VCaP (cell line): ENCODE results near the gene PARP12.

ENCODE experiments used
- H3K27ac ChIP-seq: fragments of 450-650 bp; 2 replicates; pipeline ENCODE4 v1.5.1; 2017
- TF ChIP-seq, protein P1 (sequence below): fragments of 450-650 bp; conservative IDR thresholded peaks from 2 replicates; pipeline ENCODE4 v1.5.1; 2017; ENCODE audit warnings: mild to moderate bottlenecking, moderate library complexity

The PARP12 gene

GRCh38 chr7:139990571-139991268 lies 72.0 kb downstream of the PARP12 start:
- TF ChIP-seq, protein P1, sequence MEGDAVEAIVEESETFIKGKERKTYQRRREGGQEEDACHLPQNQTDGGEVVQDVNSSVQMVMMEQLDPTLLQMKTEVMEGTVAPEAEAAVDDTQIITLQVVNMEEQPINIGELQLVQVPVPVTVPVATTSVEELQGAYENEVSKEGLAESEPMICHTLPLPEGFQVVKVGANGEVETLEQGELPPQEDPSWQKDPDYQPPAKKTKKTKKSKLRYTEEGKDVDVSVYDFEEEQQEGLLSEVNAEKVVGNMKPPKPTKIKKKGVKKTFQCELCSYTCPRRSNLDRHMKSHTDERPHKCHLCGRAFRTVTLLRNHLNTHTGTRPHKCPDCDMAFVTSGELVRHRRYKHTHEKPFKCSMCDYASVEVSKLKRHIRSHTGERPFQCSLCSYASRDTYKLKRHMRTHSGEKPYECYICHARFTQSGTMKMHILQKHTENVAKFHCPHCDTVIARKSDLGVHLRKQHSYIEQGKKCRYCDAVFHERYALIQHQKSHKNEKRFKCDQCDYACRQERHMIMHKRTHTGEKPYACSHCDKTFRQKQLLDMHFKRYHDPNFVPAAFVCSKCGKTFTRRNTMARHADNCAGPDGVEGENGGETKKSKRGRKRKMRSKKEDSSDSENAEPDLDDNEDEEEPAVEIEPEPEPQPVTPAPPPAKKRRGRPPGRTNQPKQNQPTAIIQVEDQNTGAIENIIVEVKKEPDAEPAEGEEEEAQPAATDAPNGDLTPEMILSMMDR: no peak
- H3K27ac ChIP-seq: no peak overlapping the region

DNA sequence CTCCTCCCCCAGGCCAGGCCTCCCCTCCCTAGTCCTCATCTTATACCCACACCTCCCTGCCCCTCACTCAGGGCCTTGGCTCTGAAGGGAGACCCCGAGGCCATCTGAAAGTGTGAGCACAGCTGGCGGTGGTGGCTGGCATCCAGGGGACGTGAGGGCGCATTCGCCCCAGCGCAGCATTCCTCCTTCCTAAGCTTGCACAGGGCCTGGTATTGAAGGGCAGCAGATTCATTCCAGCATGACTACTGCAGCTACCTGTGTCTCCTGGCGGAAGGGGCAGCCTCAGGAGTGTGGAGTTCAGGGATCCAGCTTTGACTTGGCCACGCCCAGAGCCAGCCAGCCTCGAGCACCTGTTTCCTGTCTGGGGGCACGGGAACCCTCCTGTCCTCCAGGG lies 72.6 kb downstream of the PARP12 start:
- TF ChIP-seq, protein P1: no peak
- H3K27ac ChIP-seq: no peak overlapping the region

DNA sequence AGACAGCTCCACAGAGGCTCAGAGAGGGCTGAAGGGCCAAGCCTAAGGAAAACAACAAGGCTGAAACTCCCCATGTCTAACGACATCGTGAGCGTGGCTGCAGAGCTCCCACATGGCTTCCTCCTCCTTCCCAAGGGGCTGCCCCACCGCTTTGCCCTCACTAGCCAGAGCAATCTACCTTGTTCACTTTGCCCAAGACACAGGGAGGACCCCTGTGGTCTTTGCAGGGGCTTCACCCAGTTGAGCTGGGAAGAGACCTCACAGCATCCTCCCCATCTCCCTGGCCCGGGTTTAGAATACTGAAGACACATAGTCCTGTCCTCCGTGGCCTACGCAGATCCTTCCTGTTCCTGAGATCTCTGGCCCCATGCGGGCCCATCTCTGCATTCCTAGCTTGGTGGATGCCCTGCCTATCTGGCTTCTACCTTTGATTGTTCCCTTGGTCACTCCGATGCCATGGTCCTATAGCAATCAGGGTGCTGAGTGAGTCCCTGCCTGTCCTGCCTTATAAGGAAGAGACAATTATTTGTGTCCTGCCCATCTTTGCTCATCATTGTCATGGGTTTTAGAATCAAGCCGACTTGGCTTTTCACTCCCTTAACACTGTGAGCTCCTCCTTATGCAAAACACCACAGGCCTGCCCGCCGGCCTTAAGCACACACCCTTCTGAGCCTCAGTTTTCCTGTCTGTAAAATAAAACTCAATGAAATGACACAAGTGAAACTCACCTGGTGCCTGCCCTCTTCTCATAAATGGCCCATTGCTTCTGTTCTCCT lies 73.2 kb downstream of the PARP12 start:
- TF ChIP-seq, protein P1: no peak
- no peak overlapping the region for H3K27ac ChIP-seq

DNA sequence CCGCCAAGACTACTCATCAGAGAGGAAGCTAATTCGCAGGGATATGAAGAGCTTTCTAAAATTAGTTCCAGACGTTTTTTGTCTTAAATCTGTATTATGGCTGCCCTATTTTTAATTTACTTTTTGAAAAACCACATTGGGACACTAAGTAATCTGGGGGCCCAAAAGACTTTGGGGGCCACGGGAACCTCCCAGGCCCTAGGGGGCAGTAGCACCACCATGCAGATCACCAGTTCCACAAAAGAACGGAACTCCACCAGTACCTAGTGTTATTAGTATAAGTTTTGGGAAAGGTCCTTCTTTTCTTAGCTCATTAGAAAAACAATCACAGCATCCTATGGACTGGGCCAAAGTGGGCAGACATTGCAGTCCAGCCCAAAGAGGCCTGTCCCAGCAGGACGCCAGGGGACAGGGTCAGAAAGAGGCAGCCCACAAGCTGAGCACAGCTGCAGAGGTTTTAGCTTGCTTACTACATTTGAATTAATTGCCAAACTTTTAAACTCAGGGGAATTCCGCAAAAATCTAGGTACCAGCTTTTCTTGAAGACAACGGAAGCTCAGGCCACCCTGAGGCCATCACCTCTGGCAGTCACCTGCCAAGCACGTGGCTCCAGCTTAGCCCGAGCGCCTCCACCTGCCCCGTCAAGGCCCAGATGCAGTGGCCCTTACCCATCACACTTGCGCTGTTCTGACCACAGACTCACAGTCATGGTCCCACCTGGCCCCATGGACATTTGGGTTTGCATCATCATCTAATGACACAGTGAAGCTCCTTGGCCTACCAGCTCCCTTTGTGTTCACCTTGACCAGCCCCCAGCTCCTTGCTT lies 74.8 kb downstream of the PARP12 start:
- TF ChIP-seq, protein P1: no peak
- no peak overlapping the region for H3K27ac ChIP-seq

GRCh38 chr7:139985811-139986210 lies 76.9 kb downstream of the PARP12 start:
- no peak overlapping the region for H3K27ac ChIP-seq
- TF ChIP-seq, protein P1: no peak

DNA sequence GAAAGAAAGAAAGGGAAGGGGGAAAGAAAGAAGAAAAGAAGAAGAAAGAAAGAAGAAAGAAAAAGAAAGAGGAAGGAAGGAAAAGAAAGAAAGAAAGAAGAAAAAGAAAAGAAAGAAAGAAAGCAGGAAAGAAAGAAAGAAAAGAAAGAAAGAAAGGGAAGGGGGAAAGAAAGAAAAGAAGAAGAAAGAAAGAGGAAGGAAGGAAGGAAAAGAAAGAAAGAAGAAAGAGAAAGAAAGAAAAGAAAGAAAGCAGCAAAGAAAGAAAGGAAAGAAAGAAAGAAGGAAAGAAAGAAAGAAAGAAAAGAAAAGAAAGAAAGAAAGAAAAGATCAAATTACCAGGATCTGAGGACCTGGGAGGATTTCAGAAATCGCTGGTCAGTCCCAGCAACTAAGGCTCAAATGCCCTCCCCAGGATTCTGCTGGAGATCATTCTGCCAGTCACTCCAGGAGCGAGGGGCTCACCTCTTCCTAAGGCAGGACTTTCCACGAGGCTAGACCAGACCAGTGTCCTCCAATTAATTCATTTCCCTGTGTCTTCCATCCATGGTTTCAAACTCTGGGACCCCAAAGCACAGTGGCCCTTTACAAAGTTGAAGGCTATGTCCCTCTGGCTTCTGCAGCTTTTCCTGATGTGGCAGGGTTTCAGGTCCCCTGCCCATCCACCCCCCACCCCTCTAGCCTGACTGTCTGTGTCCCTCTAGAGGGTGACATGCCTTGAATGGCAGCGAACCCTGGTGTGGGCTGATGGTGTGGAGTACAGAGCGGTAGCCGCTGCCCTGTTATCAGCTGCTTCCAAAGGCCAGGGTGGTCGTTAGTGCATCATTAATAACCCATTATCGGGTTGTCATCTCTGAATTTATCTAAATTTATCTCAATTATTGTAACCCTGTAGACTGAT lies 77.9 kb downstream of the PARP12 start:
- TF ChIP-seq, protein P1: no peak
- no peak overlapping the region for H3K27ac ChIP-seq
